ENCODE results near the gene P3H1. TPM values are rescaled to one million over a fixed set of nuclear protein-coding genes. Genes with fewer than 3 reads are reported as not detected.

Gene P3H1
- total RNA-seq, 1 experiment from 2014 or later, result 47.1 TPM

GRCh38 chr1:42740851-42741580 lies 25.8 kb downstream of the P3H1 start:
- Histone ChIP-seq H3K4me2 (ENCODE audit: insufficient read depth, insufficient read length, low read length) (no peak overlapping the region), H3K27me3 (ENCODE audit: insufficient read depth, low read length) (no peaks in the 10 kb centered on the region), H2BK15ac (ENCODE audit: low read depth, low read length) (no peak overlapping the region), H3K9ac (ENCODE audit: extremely low read depth, insufficient read length, low read length) (no peak overlapping the region), H3K79me2 (ENCODE audit: insufficient read depth, low read length) (no peaks in the 10 kb centered on the region), H2AFZ (ENCODE audit: low read length) (no peak overlapping the region), H3K23ac (ENCODE audit: insufficient read length, low read depth, low read length) (no peak overlapping the region), H3K4me1 (ENCODE audit: insufficient read depth, low read length) (no peaks in the 10 kb centered on the region; the same call in 1 of the 2 replicates), H3K79me1 (ENCODE audit: insufficient read depth, low read depth, low read length, poor library complexity, severe bottlenecking) (no peaks in the 10 kb centered on the region), H4K20me1 (ENCODE audit: control insufficient read depth, insufficient read depth, insufficient read length) (no peaks in the 10 kb centered on the region), H3T11ph (ENCODE audit: low read length) (no peak overlapping the region), H3K9me3 (ENCODE audit: control insufficient read depth, low read depth, low read length) (no peaks in the 10 kb centered on the region), H3K56ac (ENCODE audit: insufficient read length, low read depth, low read length) (no peak overlapping the region), H4K91ac (ENCODE audit: insufficient read length, low read depth, low read length) (no peak overlapping the region), H3K14ac (ENCODE audit: insufficient read depth, low read length) (peak overlapping the region; percentile 39; the same call in 1 of the 2 replicates), H2AK5ac (ENCODE audit: insufficient read length, low read length) (no peak overlapping the region), H2BK5ac (ENCODE audit: insufficient read length, low read length) (no peak overlapping the region), H3K18ac (ENCODE audit: insufficient read length, low read depth, low read length) (peak overlapping the region; percentile 56), H4K5ac (ENCODE audit: insufficient read length, low read depth, low read length) (peak overlapping the region; percentile 53), H3K27ac (ENCODE audit: insufficient read length, low read depth, low read length) (no peak overlapping the region), H2BK20ac (ENCODE audit: low read depth, low read length, poor library complexity, severe bottlenecking) (no peak overlapping the region), H2BK120ac (ENCODE audit: low read depth, low read length, poor library complexity, severe bottlenecking) (no peak overlapping the region), H2BK12ac (ENCODE audit: insufficient read length, low read depth, low read length) (no peak overlapping the region), H3K4ac (ENCODE audit: low read depth, low read length) (no peak overlapping the region), H4K8ac (replicated peaks; ENCODE audit: insufficient read length, low read depth, low read length) (no peak overlapping the region), H3K23me2 (ENCODE audit: insufficient read length, low read depth, low read length, poor library complexity, severe bottlenecking) (no peaks in the 10 kb centered on the region)
- peak overlapping the region in 2 of 3 experiments; percentile 87 to 89; a peak in 3 of 7 replicates for H3K27ac Mint-ChIP-seq
- peak; percentile 84 for DNase-seq
- peaks cover 43 to 51% of the 10 kb centered on the region in 2 experiments for H3K4me1 Mint-ChIP-seq
- no peak for TF ChIP-seq CTCF (conservative IDR thresholded peaks at IDR 0.05)
- H3K9me3 Mint-ChIP-seq, result no peaks in the 10 kb centered on the region
- H3K36me3 Mint-ChIP-seq (ENCODE audit: insufficient read depth in 1 of 3, low read depth in 3 of 3), result peaks cover 0 to 7% (median 6%) of the 10 kb centered on the region in 3 experiments; a peak in 4 of 7 replicates
- H3K27me3 Mint-ChIP-seq (ENCODE audit: low read depth), result no peaks in the 10 kb centered on the region; the same call in none of the 2 replicates
- H3K4me3 Mint-ChIP-seq, result peak overlapping the region in 1 of 2 experiments; percentile 47; a peak in 3 of 5 replicates
- WGBS (ENCODE audit: extremely low coverage, insufficient read length, low lambda C conversion rate), result no CpG with 5 or more reads among the region's 19 CpGs

Measured in H9 (cell line).